Muscle layer of duodenum (tissue), 2 donors: ENCODE measurements around the gene DOK1.
A peak's percentile ranks its signal among the peaks of the same experiment; 100 is the strongest.

Source experiments
- H3K27ac ChIP-seq: one replicate; pipeline ENCODE4 v1.7.0; 2013; ENCODE audit warnings: mild to moderate bottlenecking, low read length
- H3K27me3 ChIP-seq: one replicate; pipeline ENCODE4 v1.7.0; 2013; ENCODE audit warnings: low read depth, mild to moderate bottlenecking, control low read depth, low read length
- H3K36me3 ChIP-seq, 2 donors: one replicate each; pipeline ENCODE4 v1.7.0; 2013; ENCODE audit warnings: low read length in 2 of 2, control low read depth in 1 of 2, mild to moderate bottlenecking in 1 of 2; ENCODE audit not compliant: insufficient read depth in 2 of 2, control insufficient read depth in 1 of 2
- H3K4me1 ChIP-seq, 2 donors: one replicate each; pipeline ENCODE4 v1.7.0; 2013; ENCODE audit warnings: low read length in 2 of 2, mild to moderate bottlenecking in 2 of 2, control low read depth in 1 of 2, moderate library complexity in 1 of 2; ENCODE audit not compliant: insufficient read depth in 2 of 2, control insufficient read depth in 1 of 2
- H3K4me3 ChIP-seq, 2 donors: one replicate each; pipeline ENCODE4 v1.7.0; 2013; ENCODE audit warnings: low read length in 2 of 2, low read depth in 1 of 2, mild to moderate bottlenecking in 1 of 2
- H3K9me3 ChIP-seq, 2 donors: one replicate each; pipeline ENCODE4 v1.7.0; 2013; ENCODE audit warnings: low read length in 2 of 2, control low read depth in 1 of 2, mild to moderate bottlenecking in 1 of 2; ENCODE audit not compliant: control insufficient read depth in 1 of 2
- donor health status: healthy.

Gene DOK1

DNA sequence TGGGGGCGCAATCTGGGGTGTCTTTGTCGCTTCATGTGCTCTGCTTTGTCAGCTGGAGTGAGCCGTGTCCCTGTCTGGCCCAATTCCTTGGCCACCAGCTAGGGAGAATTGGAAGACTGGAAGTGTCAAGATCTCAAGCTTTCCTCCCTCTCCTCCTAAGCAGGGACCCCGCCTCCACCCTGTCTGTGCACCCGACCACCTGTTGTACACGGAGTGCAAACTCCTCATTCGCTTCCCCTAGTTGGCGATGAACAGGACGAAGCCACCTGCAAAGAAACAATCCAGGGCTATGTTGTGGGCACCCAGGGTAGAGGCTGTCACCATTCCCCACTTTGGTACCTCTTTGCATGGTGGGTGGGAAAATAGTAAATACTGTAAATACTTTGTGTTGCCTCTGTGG, 26.8 kb upstream of the DOK1 start:
- Histone ChIP-seq H3K9me3 (no peaks in the 10 kb centered on the region), H3K27ac (no peak overlapping the region), H3K36me3 (peaks cover 13 to 35% of the 10 kb centered on the region in 2 donors), H3K27me3 (no peaks in the 10 kb centered on the region), H3K4me3 (no peak overlapping the region), H3K4me1 (peaks cover 16 to 25% of the 10 kb centered on the region in 2 donors)

GRCh38 chr2:74528600-74529356, 25.7 kb upstream of the DOK1 start:
- Histone ChIP-seq H3K4me1 (peaks cover 16 to 25% of the 10 kb centered on the region in 2 donors), H3K27ac (peak overlapping the region; percentile 81), H3K9me3 (no peaks in the 10 kb centered on the region), H3K4me3 (peak overlapping the region; percentile 96 to 99), H3K36me3 (peaks cover 18 to 42% of the 10 kb centered on the region in 2 donors), H3K27me3 (no peaks in the 10 kb centered on the region)

- peaks cover 16 to 25% of the 10 kb centered on the region in 2 donors for H3K4me1 ChIP-seq
- H3K9me3 ChIP-seq, result no peaks in the 10 kb centered on the region
- H3K27ac ChIP-seq, result peak within 1 kb of the TSS; percentile 81
- H3K4me3 ChIP-seq, result peak within 1 kb of the TSS; percentile 96 to 99
- peaks cover 18 to 42% of the 10 kb centered on the region in 2 donors for H3K36me3 ChIP-seq
- no peaks in the 10 kb centered on the region for H3K27me3 ChIP-seq
Measured at GRCh38 chr2:74529357-74530238, 24.9 kb upstream of the DOK1 start, which contains the start of the genes AUP1 and HTRA2. Gene AUP1 (minus strand): TSS chr2:74529706. CDS start chr2:74529629, 77 bp downstream. Gene HTRA2 (plus strand): TSS chr2:74529933. CDS start chr2:74530007, 74 bp downstream.

- Histone ChIP-seq H3K4me1 (peaks cover 16 to 25% of the 10 kb centered on the region in 2 donors), H3K27ac (peak overlapping the region; percentile 70), H3K36me3 (peaks cover 18 to 40% of the 10 kb centered on the region in 2 donors), H3K9me3 (no peaks in the 10 kb centered on the region), H3K27me3 (no peaks in the 10 kb centered on the region), H3K4me3 (peak overlapping the region; percentile 96 to 99)
Measured at GRCh38 chr2:74530239-74531187, 24.0 kb upstream of the DOK1 start.

DNA sequence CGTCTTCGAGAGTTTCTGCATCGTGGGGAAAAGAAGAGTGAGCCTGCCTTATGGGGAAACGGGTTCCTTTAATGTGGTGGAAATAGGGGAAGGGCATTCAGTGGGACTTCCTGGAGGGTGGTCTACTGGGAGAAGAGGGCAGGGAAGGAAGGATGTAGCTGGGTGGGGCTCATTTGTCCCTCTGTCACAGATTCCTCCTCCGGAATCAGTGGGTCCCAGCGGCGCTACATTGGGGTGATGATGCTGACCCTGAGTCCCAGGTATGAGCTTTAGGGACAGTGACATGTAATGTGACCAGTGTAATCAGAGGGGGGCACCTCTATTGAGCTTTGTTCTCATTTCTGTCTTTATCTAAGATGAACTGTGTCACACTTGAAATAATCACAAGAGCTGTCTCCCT, 22.9 kb upstream of the DOK1 start:
- Histone ChIP-seq H3K27ac (no peak overlapping the region), H3K4me3 (peak overlapping the region in 1 of 2 donors; percentile 96), H3K9me3 (no peaks in the 10 kb centered on the region), H3K36me3 (peaks cover 15 to 29% of the 10 kb centered on the region in 2 donors), H3K4me1 (peaks cover 16 to 25% of the 10 kb centered on the region in 2 donors), H3K27me3 (no peaks in the 10 kb centered on the region)

DNA sequence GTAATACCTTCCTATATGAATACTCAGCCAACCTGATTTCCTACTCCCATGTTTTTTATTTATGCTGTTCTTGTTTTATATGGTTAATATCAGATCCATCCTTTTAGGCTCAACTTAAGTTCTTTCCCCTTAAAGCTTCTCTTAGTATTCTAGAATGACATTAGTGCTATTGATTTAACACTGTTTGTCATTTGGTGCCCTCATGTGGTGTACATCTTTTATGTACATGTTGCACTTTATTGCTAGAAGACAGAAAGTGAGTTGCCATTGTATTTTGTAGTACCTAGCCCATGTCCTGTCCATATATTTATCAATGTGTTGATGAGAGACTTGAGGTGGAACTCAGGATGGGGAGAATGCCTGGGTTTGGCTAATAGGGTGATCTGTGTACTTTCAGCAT, 22.3 kb upstream of the DOK1 start:
- no peaks in the 10 kb centered on the region for H3K27me3 ChIP-seq
- no peaks in the 10 kb centered on the region for H3K9me3 ChIP-seq
- peaks cover 10 to 23% of the 10 kb centered on the region in 2 donors for H3K36me3 ChIP-seq
- H3K4me1 ChIP-seq, result peaks cover 16 to 25% of the 10 kb centered on the region in 2 donors
- no peak overlapping the region for H3K4me3 ChIP-seq
- no peak overlapping the region for H3K27ac ChIP-seq

- peaks cover 14 to 17% of the 10 kb centered on the region in 2 donors for H3K4me1 ChIP-seq
- no peaks in the 10 kb centered on the region for H3K27me3 ChIP-seq
- H3K36me3 ChIP-seq, result peaks cover 5 to 12% of the 10 kb centered on the region in 2 donors
- H3K27ac ChIP-seq, result no peak overlapping the region
- no peaks in the 10 kb centered on the region for H3K9me3 ChIP-seq
- H3K4me3 ChIP-seq, result no peak overlapping the region
Measured at GRCh38 chr2:74533464-74533863, 21.1 kb upstream of the DOK1 start.

- Histone ChIP-seq H3K9me3 (no peaks in the 10 kb centered on the region), H3K27me3 (no peaks in the 10 kb centered on the region), H3K27ac (no peak overlapping the region), H3K36me3 (peaks cover 5 to 12% of the 10 kb centered on the region in 2 donors), H3K4me1 (peaks cover 10 to 12% of the 10 kb centered on the region in 2 donors), H3K4me3 (no peak overlapping the region)
Measured at GRCh38 chr2:74534411-74534810, 20.1 kb upstream of the DOK1 start.

- Histone ChIP-seq H3K4me1 (peaks cover 10 to 12% of the 10 kb centered on the region in 2 donors), H3K27me3 (no peaks in the 10 kb centered on the region), H3K9me3 (no peaks in the 10 kb centered on the region), H3K27ac (no peak overlapping the region), H3K4me3 (no peak overlapping the region), H3K36me3 (peaks cover 5 to 12% of the 10 kb centered on the region in 2 donors)
Measured at GRCh38 chr2:74535440-74535965, 19.0 kb upstream of the DOK1 start.

DNA sequence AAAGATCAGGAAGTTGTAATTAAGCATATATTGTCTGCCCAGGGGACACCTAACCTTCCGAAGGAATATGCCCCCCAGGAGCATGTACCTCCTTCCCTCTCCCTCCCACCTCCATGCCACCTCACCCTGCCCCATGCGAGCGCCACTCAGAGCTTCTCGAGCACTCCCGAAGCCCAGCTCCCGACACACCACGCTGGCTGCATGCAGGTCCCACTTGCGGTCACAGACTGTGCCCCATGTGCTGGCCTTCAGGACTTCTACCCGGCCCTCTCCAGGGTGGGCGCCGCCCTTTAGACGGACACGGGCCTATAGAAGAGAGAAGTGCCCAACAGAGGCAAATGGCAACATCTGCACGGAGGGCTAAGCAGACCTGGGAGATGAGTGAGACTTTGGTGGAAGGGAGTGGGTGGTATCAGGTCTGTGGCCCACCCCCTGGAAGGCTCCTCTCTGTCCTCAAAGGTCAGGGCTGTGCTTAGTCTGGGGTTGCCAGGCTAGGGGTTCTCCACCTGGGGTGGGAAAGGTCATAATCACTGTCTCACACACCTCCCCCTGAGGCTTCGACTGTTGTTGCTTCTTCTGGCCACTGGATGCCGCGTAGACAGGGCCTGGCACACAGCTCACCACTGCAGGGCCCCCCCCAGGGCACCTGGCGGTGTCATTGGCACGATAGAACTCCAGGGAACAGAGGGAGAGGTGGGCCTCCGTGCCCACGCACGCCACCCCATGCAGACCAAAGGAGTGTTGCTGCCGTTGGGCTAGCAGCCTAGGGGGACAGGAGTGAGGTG, 18.2 kb upstream of the DOK1 start:
- H3K4me3 ChIP-seq, result no peak overlapping the region
- H3K36me3 ChIP-seq, result peaks cover 5 to 12% of the 10 kb centered on the region in 2 donors
- H3K27ac ChIP-seq, result no peak overlapping the region
- H3K4me1 ChIP-seq, result peaks cover 3 to 4% of the 10 kb centered on the region in 2 donors
- no peaks in the 10 kb centered on the region for H3K27me3 ChIP-seq
- no peaks in the 10 kb centered on the region for H3K9me3 ChIP-seq
